Right atrium auricular region (tissue), 2 donors: ENCODE data around the gene SERP2. TPM values are rescaled to one million over a fixed set of nuclear protein-coding genes. Genes with fewer than 3 reads are reported as not detected.

Source experiments
- DNase-seq: peaks from one replicate; pipeline ENCODE4 v3.0.0-alpha.2; 2019; ENCODE audit warnings: low spot score
- H3K27ac ChIP-seq, 2 donors: fragments of 200-600 bp; sonication (generic); 1 replicate in 1 of 2; 2 replicates in 1 of 2; pipeline ENCODE4 v1.5.1; 2016 to 2019
- H3K27me3 ChIP-seq, 2 donors: fragments of 200-600 bp; sonication (generic); one replicate each; pipeline versions ENCODE4 v1.5.1 to v1.6.0; 2017 to 2019
- H3K36me3 ChIP-seq: fragments of 200-600 bp; sonication (generic); one replicate; pipeline ENCODE4 v1.5.1; 2016
- H3K4me1 ChIP-seq, 2 donors: fragments of 200-600 bp; sonication (generic); one replicate each; pipeline versions ENCODE4 v1.5.1 to v1.6.0; 2017 to 2019
- H3K4me3 ChIP-seq, 2 donors: fragments of 200-600 bp; sonication (generic); 1 replicate in 1 of 2; 2 replicates in 1 of 2; pipeline ENCODE4 v1.5.1; 2017 to 2019; ENCODE audit warnings: mild to moderate bottlenecking in 1 of 2, moderate library complexity in 1 of 2
- H3K9me3 ChIP-seq, 2 donors: fragments of 200-600 bp; sonication (generic); one replicate each; pipeline ENCODE4 v1.5.1; 2019
- CTCF ChIP-seq, 2 donors: fragments of 200-600 bp; sonication (generic); IDR thresholded peaks; one replicate each; pipeline ENCODE4 v1.5.1; 2019; ENCODE audit warnings: antibody characterized with exemption in 2 of 2
- total RNA-seq, 2 donors: library from RNA; depleted of rRNA; stranded (reverse); fragments of >200 nt; gene quantifications; one replicate each; pipeline ENCODE4 v1.1.0, GENCODE V29; 2016

SERP2 gene
- total RNA-seq, 2 donors from 2014 or later: 15.4 to 17.7 TPM

- no peak for TF ChIP-seq CTCF (IDR thresholded peaks at IDR 0.05)
- H3K4me1 ChIP-seq: peaks cover 0 to 10% of the 10 kb centered on the region in 2 donors
- H3K4me3 ChIP-seq: peak overlapping the region; percentile 55 to 77
- no peaks in the 10 kb centered on the region for H3K27me3 ChIP-seq
- no peak for DNase-seq
- H3K36me3 ChIP-seq: no peaks in the 10 kb centered on the region
- peak overlapping the region; percentile 67 to 79 for H3K27ac ChIP-seq
- H3K9me3 ChIP-seq: no peaks in the 10 kb centered on the region
These were observed 706 bp downstream of the SERP2 start for GRCh38 chr13:44374348-44374712.

DNA sequence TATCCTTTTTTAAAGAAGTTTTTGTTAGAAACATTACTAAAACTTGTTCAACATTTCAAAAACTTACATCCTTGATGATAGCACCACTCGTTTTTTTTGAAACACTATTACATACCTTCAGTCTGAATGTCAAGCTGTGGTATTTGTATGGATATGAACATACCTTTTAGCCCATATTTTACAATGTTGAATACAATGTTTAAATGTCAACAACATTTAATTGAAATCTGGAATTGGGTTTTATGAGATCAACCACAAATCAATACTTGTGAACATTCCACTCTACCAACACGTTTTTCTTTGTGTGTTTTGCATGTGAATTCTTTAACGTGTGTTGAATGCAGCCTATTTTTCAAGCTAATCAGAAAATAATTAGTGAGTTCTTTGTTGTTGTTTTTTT is 4.7 kb downstream of the SERP2 start:
- no peak overlapping the region for H3K4me3 ChIP-seq
- DNase-seq: no peak
- H3K9me3 ChIP-seq: no peaks in the 10 kb centered on the region
- no peaks in the 10 kb centered on the region for H3K27me3 ChIP-seq
- peaks cover 10% of the 10 kb centered on the region for H3K36me3 ChIP-seq
- peaks cover 0 to 7% of the 10 kb centered on the region in 2 donors for H3K4me1 ChIP-seq
- TF ChIP-seq CTCF (IDR thresholded peaks at IDR 0.05): no peak
- H3K27ac ChIP-seq: no peak overlapping the region

GRCh38 chr13:44379885-44380284 is 6.3 kb downstream of the SERP2 start:
- H3K27me3 ChIP-seq: no peaks in the 10 kb centered on the region
- H3K4me1 ChIP-seq: peaks cover 0 to 14% of the 10 kb centered on the region in 2 donors
- no peak overlapping the region for H3K4me3 ChIP-seq
- no peak for DNase-seq
- peaks cover 10% of the 10 kb centered on the region for H3K36me3 ChIP-seq
- H3K27ac ChIP-seq: no peak overlapping the region
- H3K9me3 ChIP-seq: no peaks in the 10 kb centered on the region
- no peak for TF ChIP-seq CTCF (IDR thresholded peaks at IDR 0.05)

- no peak overlapping the region for H3K27ac ChIP-seq
- no peaks in the 10 kb centered on the region for H3K27me3 ChIP-seq
- peaks cover 0 to 19% of the 10 kb centered on the region in 2 donors for H3K4me1 ChIP-seq
- H3K36me3 ChIP-seq: peaks cover 10% of the 10 kb centered on the region
- H3K4me3 ChIP-seq: no peak overlapping the region
- DNase-seq: no peak
- TF ChIP-seq CTCF (IDR thresholded peaks at IDR 0.05): no peak
- H3K9me3 ChIP-seq: no peaks in the 10 kb centered on the region
These were observed 7.0 kb downstream of the SERP2 start for GRCh38 chr13:44380404-44381165.

DNA sequence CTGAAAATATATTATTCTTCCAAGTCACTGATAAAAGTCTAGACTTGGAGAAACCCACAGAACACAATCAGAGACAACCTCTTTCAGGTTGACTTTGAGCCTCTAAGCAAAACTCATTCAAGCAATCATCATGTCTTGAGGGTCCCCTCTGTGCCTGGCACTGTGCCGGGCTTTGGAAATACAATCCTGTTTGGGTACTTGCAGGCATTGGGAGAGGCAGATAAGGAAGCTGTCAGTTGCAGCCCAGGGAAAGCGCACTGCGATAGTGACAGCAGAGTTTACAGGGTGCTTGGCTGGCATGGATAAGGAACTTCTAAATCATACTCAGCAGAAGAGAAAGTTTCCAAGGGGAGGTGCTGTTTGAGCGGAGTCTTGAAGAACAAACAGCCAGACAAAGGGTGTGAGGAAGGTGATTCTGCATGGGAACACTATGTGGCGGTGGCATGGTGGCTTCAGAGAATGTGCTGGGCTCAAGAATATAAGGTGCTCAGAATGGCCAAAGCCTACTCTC is 9.1 kb downstream of the SERP2 start:
- Histone ChIP-seq H3K4me1 (peaks cover 0 to 32% of the 10 kb centered on the region in 2 donors), H3K27me3 (no peaks in the 10 kb centered on the region), H3K9me3 (no peaks in the 10 kb centered on the region), H3K36me3 (peaks cover 10% of the 10 kb centered on the region), H3K27ac (peak overlapping the region in 1 of 2 donors; percentile 64), H3K4me3 (no peak overlapping the region)
- no peak for TF ChIP-seq CTCF (IDR thresholded peaks at IDR 0.05)
- DNase-seq: no peak
